CD4-positive, alpha-beta memory T cell (primary cell): ENCODE data around the gene WNT8B. TPM values are rescaled to one million over a fixed set of nuclear protein-coding genes. Genes with fewer than 3 reads are reported as not detected.
A peak's percentile ranks its signal among the peaks of the same experiment; 100 is the strongest.

Experiments used
- CTCF ChIA-PET: fragments of 350-600 bp; sonication (Branson Sonifier 250); formaldehyde crosslinking; loops from one replicate; lab custom pipeline; 2021; ENCODE audit warnings: inconsistent platforms; ENCODE audit not compliant: partially characterized antibody; lab: Charles Lee
- POLR2A ChIA-PET: fragments of 350-600 bp; sonication (Branson Sonifier 250); formaldehyde crosslinking; loops from one replicate; lab custom pipeline; 2021; ENCODE audit not compliant: partially characterized antibody; lab: Charles Lee
- DNase-seq, 5 donors: peaks; one replicate each; pipeline versions ENCODE4 v3.0.0 to v3.0.0-alpha.2; 2020 to 2022; ENCODE audit warnings: mixed read lengths in 1 of 5
- H3K27ac ChIP-seq: one replicate; pipeline ENCODE4 v1.7.0; 2013; ENCODE audit warnings: low read depth, low read length
- H3K27me3 ChIP-seq: 2 replicates; pipeline ENCODE4 v1.7.0; 2013; ENCODE audit warnings: mild to moderate bottlenecking, low read length, moderate library complexity; ENCODE audit not compliant: insufficient read depth
- H3K36me3 ChIP-seq: 2 replicates; pipeline ENCODE4 v1.7.0; 2013; ENCODE audit warnings: mild to moderate bottlenecking, low read length, moderate library complexity; ENCODE audit not compliant: insufficient read depth
- H3K4me1 ChIP-seq: 2 replicates; pipeline ENCODE4 v1.7.0; 2013; ENCODE audit warnings: mild to moderate bottlenecking, low read length, moderate library complexity; ENCODE audit not compliant: insufficient read depth
- H3K4me3 ChIP-seq, 2 donors: one replicate each; pipeline ENCODE4 v1.7.0; 2013; ENCODE audit warnings: low read length in 2 of 2, mild to moderate bottlenecking in 1 of 2
- H3K9me3 ChIP-seq, 2 donors: one replicate each; pipeline ENCODE4 v1.7.0; 2013; ENCODE audit warnings: low read length in 2 of 2, control low read depth in 1 of 2; ENCODE audit not compliant: control insufficient read depth in 1 of 2
- H3K27ac Mint-ChIP-seq, 7 donors: one replicate each; pipeline ENCODE4 v1.8.0; 2020 to 2021; ENCODE audit warnings: mixed read lengths in 7 of 7, mild to moderate bottlenecking in 6 of 7, inconsistent platforms in 3 of 7, moderate library complexity in 3 of 7
- H3K27me3 Mint-ChIP-seq, 2 donors: one replicate each; pipeline ENCODE4 v1.8.0; 2020 to 2021; ENCODE audit warnings: mixed read lengths in 2 of 2
- H3K36me3 Mint-ChIP-seq, 2 donors: one replicate each; pipeline ENCODE4 v1.8.0; 2020 to 2021; ENCODE audit warnings: mixed read lengths in 2 of 2, inconsistent platforms in 1 of 2, mild to moderate bottlenecking in 1 of 2
- H3K4me1 Mint-ChIP-seq, 4 donors: one replicate each; pipeline ENCODE4 v1.8.0; 2020 to 2021; ENCODE audit warnings: mixed read lengths in 4 of 4, mild to moderate bottlenecking in 1 of 4
- H3K4me3 Mint-ChIP-seq, 8 donors: one replicate each; pipeline ENCODE4 v1.8.0; 2020 to 2021; ENCODE audit warnings: mixed read lengths in 8 of 8, mild to moderate bottlenecking in 7 of 8, moderate library complexity in 6 of 8, inconsistent platforms in 3 of 8
- H3K9me3 Mint-ChIP-seq, 8 donors: one replicate each; pipeline ENCODE4 v1.8.0; 2020 to 2021; ENCODE audit warnings: mixed read lengths in 8 of 8, mild to moderate bottlenecking in 5 of 8, inconsistent platforms in 3 of 8, moderate library complexity in 1 of 8
- intact Hi-C: fragments of 100-400 bp; cut with micrococcal nuclease; formaldehyde crosslinking; loops from one replicate; pipeline ENCODE4 v1.15.1; 2023
- polyA plus RNA-seq, 2 donors: library from polyadenylated mRNA; unstranded; fragments of 300-500 nt; fragmentation: Illumina TruSeq; gene quantifications; one replicate each; pipeline ENCODE4 v1.2.3, GENCODE V29; 2021
- total RNA-seq, 2 experiments: library from RNA; stranded (reverse); gene quantifications; one replicate each; pipeline ENCODE4 v1.2.3, GENCODE V29; 2021

The WNT8B gene
- total and polyA plus RNA-seq, 4 experiments from 2014 or later, result not detected

DNA sequence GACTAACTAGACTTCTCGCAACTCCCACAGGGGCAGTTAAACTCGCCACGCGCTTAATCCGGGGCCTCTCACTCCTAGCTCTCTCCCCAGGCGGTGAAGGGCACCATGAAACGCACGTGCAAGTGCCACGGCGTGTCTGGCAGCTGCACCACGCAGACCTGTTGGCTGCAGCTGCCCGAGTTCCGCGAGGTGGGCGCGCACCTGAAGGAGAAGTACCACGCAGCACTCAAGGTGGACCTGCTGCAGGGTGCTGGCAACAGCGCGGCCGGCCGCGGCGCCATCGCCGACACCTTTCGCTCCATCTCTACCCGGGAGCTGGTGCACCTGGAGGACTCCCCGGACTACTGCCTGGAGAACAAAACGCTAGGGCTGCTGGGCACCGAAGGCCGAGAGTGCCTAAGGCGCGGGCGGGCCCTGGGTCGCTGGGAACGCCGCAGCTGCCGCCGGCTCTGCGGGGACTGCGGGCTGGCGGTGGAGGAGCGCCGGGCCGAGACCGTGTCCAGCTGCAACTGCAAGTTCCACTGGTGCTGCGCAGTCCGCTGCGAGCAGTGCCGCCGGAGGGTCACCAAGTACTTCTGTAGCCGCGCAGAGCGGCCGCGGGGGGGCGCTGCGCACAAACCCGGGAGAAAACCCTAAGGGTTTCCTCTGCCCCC, 19.5 kb downstream of the WNT8B start:
- H3K4me3 Mint-ChIP-seq, result peak overlapping the region; percentile 75 to 92 (median 86)
- peaks cover 18% of the 10 kb centered on the region for H3K27me3 ChIP-seq
- peaks cover 5% of the 10 kb centered on the region for H3K36me3 ChIP-seq
- ChIA-PET CTCF (interaction anchor here (0.8 to 6.6 kb wide), 26 partner anchors 8 to 311 kb away, joined by 3 to 101 read pairs (median 4); partner anchors contain the start of genes HIF1AN and WNT8B), POLR2A (interaction anchor here (1.1 to 3.0 kb wide), 5 partner anchors 12 to 54 kb away, joined by 4 to 23 read pairs (median 6); partner anchors contain the start of gene HIF1AN)
- H3K9me3 ChIP-seq, result no peaks in the 10 kb centered on the region
- peak overlapping the region; percentile 49 to 82 for H3K4me3 ChIP-seq
- H3K4me1 Mint-ChIP-seq, result peaks cover 3 to 19% (median 10%) of the 10 kb centered on the region in 4 donors
- intact Hi-C loops, result loop anchor here (1.0 kb wide), 2 partner anchors 26 to 36 kb away; no protein-coding TSS in a partner anchor
- H3K27ac Mint-ChIP-seq, result peak overlapping the region in 2 of 7 donors; percentile 72 to 90
- DNase-seq, result peak; percentile 59 to 75 (median 67)
- H3K9me3 Mint-ChIP-seq, result no peaks in the 10 kb centered on the region
- H3K36me3 Mint-ChIP-seq, result peaks cover 14 to 16% of the 10 kb centered on the region in 2 donors
- no peak overlapping the region for H3K27ac ChIP-seq
- H3K4me1 ChIP-seq, result peaks cover 12% of the 10 kb centered on the region
- H3K27me3 Mint-ChIP-seq, result peaks cover 11 to 16% of the 10 kb centered on the region in 2 donors

DNA sequence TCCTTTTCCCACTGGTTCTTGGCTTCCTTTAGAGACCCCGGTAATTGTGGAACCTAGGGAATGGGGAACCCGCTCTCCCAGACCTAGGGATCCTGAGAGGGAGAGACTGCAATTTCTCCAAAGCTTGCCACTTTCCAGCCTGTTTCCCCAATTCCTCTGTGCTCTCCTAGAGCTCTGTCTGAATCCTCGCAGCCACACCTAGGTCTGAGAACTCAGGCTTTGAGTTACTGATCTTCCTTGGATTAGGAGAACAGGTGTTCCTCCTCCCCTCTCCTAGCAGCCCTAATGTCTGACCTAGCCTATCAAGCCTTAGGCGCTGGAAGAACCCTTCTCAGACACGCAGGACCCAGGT, 20.0 kb downstream of the WNT8B start:
- no peaks in the 10 kb centered on the region for H3K9me3 ChIP-seq
- peaks cover 12% of the 10 kb centered on the region for H3K4me1 ChIP-seq
- Mint-ChIP-seq H3K27me3 (peaks cover 11 to 16% of the 10 kb centered on the region in 2 donors), H3K4me1 (peaks cover 3 to 19% (median 10%) of the 10 kb centered on the region in 4 donors), H3K27ac (no peak overlapping the region), H3K9me3 (no peaks in the 10 kb centered on the region), H3K4me3 (peak overlapping the region; percentile 22 to 88 (median 78)), H3K36me3 (peaks cover 16 to 18% of the 10 kb centered on the region in 2 donors)
- DNase-seq, result no peak
- no peak overlapping the region for H3K27ac ChIP-seq
- intact Hi-C loops, result loop anchor here (1.0 kb wide), 2 partner anchors 25 to 35 kb away; no protein-coding TSS in a partner anchor
- peaks cover 9% of the 10 kb centered on the region for H3K36me3 ChIP-seq
- H3K27me3 ChIP-seq, result peaks cover 18% of the 10 kb centered on the region
- ChIA-PET POLR2A (interaction anchor here (1.4 to 3.0 kb wide), 4 partner anchors 12 to 53 kb away, joined by 4 to 23 read pairs (median 8); partner anchors contain the start of gene HIF1AN), CTCF (interaction anchor here (0.8 to 6.6 kb wide), 22 partner anchors 8 to 312 kb away, joined by 3 to 101 read pairs (median 4); partner anchors contain the start of genes NDUFB8 and WNT8B)
- no peak overlapping the region for H3K4me3 ChIP-seq

DNA sequence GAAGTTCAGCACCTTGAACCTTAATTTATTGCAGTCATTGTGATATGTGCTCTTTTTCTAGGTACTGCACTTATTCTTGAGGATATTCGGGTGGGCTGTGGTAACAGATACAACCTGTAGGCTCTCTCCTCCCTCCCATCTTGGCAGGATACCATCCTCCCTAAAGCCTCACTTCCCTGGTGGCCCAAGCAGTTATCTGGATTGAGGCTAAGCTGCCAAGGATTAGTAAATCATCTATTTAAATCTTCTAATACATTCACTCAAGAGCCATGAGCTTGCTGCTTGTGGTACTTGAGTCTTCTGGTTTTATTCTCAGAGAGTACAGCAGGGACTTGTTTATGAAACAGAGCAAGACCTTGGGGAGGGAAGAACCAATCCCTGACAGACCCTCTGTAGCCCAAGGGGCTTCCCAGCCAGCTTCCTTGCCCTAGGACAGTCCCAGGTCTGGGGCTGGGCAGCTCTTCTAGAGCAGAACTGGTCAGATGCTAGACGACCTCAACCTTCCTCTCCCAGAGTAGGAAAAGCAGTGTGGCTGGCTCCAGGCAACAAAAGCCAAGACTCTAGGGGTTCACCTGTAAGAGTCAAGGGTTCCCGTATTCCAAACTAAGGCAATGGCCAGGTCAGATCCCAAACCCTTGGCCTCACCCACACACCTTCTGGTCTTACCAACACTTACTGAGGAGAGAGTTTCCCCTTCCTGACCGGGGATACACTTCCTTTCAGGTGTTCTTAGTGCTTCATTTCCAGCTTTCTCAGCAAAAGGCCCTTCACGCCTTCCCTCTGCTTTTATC, 21.3 kb downstream of the WNT8B start:
- Histone ChIP-seq H3K27ac (no peak overlapping the region), H3K4me1 (peaks cover 12% of the 10 kb centered on the region), H3K9me3 (no peaks in the 10 kb centered on the region), H3K27me3 (peaks cover 18% of the 10 kb centered on the region), H3K36me3 (peaks cover 17% of the 10 kb centered on the region), H3K4me3 (no peak overlapping the region)
- peak overlapping the region in 2 of 7 donors; percentile 6 to 55 for H3K27ac Mint-ChIP-seq
- peaks cover 3 to 19% (median 10%) of the 10 kb centered on the region in 4 donors for H3K4me1 Mint-ChIP-seq
- H3K36me3 Mint-ChIP-seq, result peaks cover 25 to 27% of the 10 kb centered on the region in 2 donors
- H3K9me3 Mint-ChIP-seq, result no peaks in the 10 kb centered on the region
- CTCF ChIA-PET, result interaction anchor here (0.8 to 6.6 kb wide), 8 partner anchors 13 to 144 kb away, joined by 3 to 101 read pairs (median 21); partner anchors contain the start of gene NDUFB8
- POLR2A ChIA-PET, result no interaction called here
- intact Hi-C loops, result no loop called here
- peaks cover 8 to 13% of the 10 kb centered on the region in 2 donors for H3K27me3 Mint-ChIP-seq
- H3K4me3 Mint-ChIP-seq, result peak overlapping the region in 2 of 8 donors; percentile 52 to 80
- DNase-seq, result no peak

DNA sequence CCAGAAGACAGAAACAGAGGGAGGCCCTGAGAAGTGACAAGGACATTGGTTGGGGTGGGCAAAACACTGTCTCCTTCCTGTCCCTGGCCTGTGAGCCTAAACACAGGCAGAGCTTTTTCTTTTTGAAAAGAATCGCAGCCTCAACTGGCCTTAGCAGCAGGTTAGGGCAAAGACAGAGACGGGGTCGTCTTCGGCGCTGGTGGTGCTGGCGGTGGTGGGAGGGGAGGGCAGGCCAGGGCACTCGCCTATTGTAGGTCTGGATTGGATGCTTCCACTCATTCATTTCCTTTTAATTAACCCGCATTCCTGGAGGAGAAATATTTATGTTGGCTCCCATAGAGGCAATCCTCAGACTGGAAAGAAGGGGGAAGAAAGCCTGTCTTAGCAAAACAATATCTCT, 22.6 kb downstream of the WNT8B start:
- Histone ChIP-seq H3K27ac (no peak overlapping the region), H3K36me3 (peaks cover 28% of the 10 kb centered on the region), H3K9me3 (no peaks in the 10 kb centered on the region), H3K4me3 (no peak overlapping the region), H3K27me3 (peaks cover 5% of the 10 kb centered on the region), H3K4me1 (peaks cover 12% of the 10 kb centered on the region)
- no peak overlapping the region for H3K4me3 Mint-ChIP-seq
- CTCF ChIA-PET, result interaction anchor here (1.4 to 6.6 kb wide), 3 partner anchors 10 to 33 kb away, joined by 3 to 101 read pairs (median 4); no protein-coding TSS in a partner anchor
- no peaks in the 10 kb centered on the region for H3K9me3 Mint-ChIP-seq
- H3K36me3 Mint-ChIP-seq, result peaks cover 36 to 38% of the 10 kb centered on the region in 2 donors
- H3K4me1 Mint-ChIP-seq, result peaks cover 3 to 19% (median 10%) of the 10 kb centered on the region in 4 donors
- POLR2A ChIA-PET, result no interaction called here
- DNase-seq, result no peak
- H3K27me3 Mint-ChIP-seq, result peaks cover 4 to 5% of the 10 kb centered on the region in 2 donors
- intact Hi-C loops, result no loop called here
- H3K27ac Mint-ChIP-seq, result no peak overlapping the region

DNA sequence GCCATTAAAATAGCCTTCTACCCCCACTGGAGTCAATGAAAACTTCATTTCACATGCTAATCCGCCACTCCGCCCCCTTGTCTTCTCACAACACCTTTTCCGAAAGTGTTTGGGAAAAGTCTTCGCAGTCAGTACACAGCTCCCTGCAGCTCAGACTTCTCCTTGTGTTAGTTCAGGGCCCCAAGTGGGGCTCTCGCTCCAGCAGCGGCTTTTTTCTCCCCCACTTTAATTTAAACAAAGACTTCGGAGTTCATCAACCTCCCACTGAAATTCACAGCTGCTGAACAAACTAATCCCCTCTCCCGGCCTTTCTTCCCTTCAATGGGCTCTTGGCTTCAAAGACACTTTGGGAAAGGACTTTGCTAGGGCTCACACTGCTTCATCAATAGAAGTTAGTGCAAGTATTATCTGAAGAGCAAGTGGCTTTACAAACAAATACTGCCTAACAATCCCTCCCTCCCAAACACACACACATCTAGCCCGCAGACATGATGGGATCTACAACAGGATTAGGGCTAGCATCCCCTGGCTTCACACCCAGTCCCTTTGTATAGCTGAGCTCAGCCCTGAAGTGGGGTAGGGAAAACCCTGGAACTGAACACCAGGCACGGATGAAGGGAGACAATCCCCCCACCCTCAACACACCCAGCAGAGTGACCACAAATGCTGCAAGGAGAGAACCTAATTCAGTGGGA, 23.1 kb downstream of the WNT8B start:
- ChIA-PET POLR2A (no interaction called here), CTCF (interaction anchor here (1.4 to 6.6 kb wide), 3 partner anchors 10 to 33 kb away, joined by 3 to 101 read pairs (median 4); no protein-coding TSS in a partner anchor)
- H3K27ac Mint-ChIP-seq, result no peak overlapping the region
- no peaks in the 10 kb centered on the region for H3K27me3 ChIP-seq
- no peak overlapping the region for H3K4me3 Mint-ChIP-seq
- H3K9me3 Mint-ChIP-seq, result no peaks in the 10 kb centered on the region
- H3K27me3 Mint-ChIP-seq, result peaks cover 2 to 3% of the 10 kb centered on the region in 2 donors
- H3K4me1 ChIP-seq, result peaks cover 12% of the 10 kb centered on the region
- H3K36me3 ChIP-seq, result peaks cover 28% of the 10 kb centered on the region
- no peak overlapping the region for H3K27ac ChIP-seq
- intact Hi-C loops, result no loop called here
- H3K9me3 ChIP-seq, result no peaks in the 10 kb centered on the region
- peaks cover 41 to 43% of the 10 kb centered on the region in 2 donors for H3K36me3 Mint-ChIP-seq
- no peak overlapping the region for H3K4me3 ChIP-seq
- H3K4me1 Mint-ChIP-seq, result peaks cover 3 to 19% (median 10%) of the 10 kb centered on the region in 4 donors
- no peak for DNase-seq

DNA sequence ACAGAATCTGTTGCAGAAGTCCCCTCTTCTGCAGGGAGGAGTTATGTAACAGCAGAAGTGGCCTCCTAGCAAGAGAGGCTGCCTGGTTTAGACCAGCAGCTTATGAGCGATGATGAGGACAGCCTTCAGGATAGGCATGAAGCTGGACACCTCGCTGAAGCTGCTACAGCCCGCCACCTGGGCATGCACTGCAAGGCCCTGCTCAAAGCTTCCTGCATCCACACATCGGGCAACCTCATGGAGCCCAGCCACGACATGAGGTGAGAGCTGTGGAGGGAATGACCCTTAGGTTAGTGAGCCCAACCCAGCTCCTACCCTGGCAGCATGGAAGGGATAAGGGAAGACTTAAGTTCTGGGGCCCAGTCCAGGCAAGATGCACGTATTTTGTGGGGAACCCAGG, 24.7 kb downstream of the WNT8B start:
- no peak overlapping the region for H3K27ac Mint-ChIP-seq
- no peak overlapping the region for H3K4me3 Mint-ChIP-seq
- POLR2A ChIA-PET, result no interaction called here
- H3K36me3 Mint-ChIP-seq, result peaks cover 48 to 52% of the 10 kb centered on the region in 2 donors
- H3K4me1 ChIP-seq, result peaks cover 7% of the 10 kb centered on the region
- peaks cover 0 to 10% (median 6%) of the 10 kb centered on the region in 4 donors for H3K4me1 Mint-ChIP-seq
- H3K27me3 ChIP-seq, result no peaks in the 10 kb centered on the region
- H3K4me3 ChIP-seq, result no peak overlapping the region
- intact Hi-C loops, result no loop called here
- H3K9me3 Mint-ChIP-seq, result no peaks in the 10 kb centered on the region
- no peaks in the 10 kb centered on the region for H3K9me3 ChIP-seq
- peaks cover 28% of the 10 kb centered on the region for H3K36me3 ChIP-seq
- CTCF ChIA-PET, result interaction anchor here (1.5 to 2.9 kb wide), 4 partner anchors 8 to 150 kb away, joined by 3 to 14 read pairs (median 5); no protein-coding TSS in a partner anchor
- H3K27me3 Mint-ChIP-seq, result no peaks in the 10 kb centered on the region
- DNase-seq, result no peak
- H3K27ac ChIP-seq, result no peak overlapping the region
